Left ventricle myocardium inferior (tissue), 1 donor: ENCODE data around the gene RNF113A. TPM values are rescaled to one million over a fixed set of nuclear protein-coding genes. Genes with fewer than 3 reads are reported as not detected.

Experiments used
- total RNA-seq: library from RNA; stranded (reverse); fragmentation: NEBNext Ultra II Directional; extraction: Animal tissue kit (Norgen Biotek cat#: 25700); gene quantifications from one replicate; pipeline ENCODE4 v1.2.1, GENCODE V29; 2021
- donor health status: DM: no; HTN: yes; CAD: no; lungs with severe emphysema.

RNF113A gene
- total RNA-seq, 1 donor from 2014 or later: 9.3 TPM

Other genes with a start within 250 kb of the RNF113A start
- 5.6 TPM for gene SEPTIN6, start 178.6 kb downstream of the RNF113A start, total RNA-seq
- 0.33 TPM for gene SOWAHD, start 113.1 kb downstream of the RNF113A start, total RNA-seq
- gene RPL39, start 80.1 kb downstream of the RNF113A start, total RNA-seq: 1,056 TPM
- 3.5 TPM for gene UPF3B, start 18.8 kb downstream of the RNF113A start, total RNA-seq
- gene NDUFA1, start 99 bp upstream of the RNF113A start, total RNA-seq: 584 TPM
- gene AKAP14, start 24.2 kb upstream of the RNF113A start, total RNA-seq: not detected
- 5.0 TPM for gene NKAP, start 72.0 kb upstream of the RNF113A start, total RNA-seq
- gene RHOXF2B, start 206.0 kb upstream of the RNF113A start, total RNA-seq: not detected
- not detected for gene RHOXF1, start 244.2 kb upstream of the RNF113A start, total RNA-seq